ENCODE data around the gene ACTG1.

ACTG1 gene

GRCh38 chr17:81515530-81516041 is 3.0 kb upstream of the ACTG1 start:
- no peak for DNase-seq

GRCh38 chr17:81514739-81515529 is 2.3 kb upstream of the ACTG1 start:
- DNase-seq: peak; percentile 81

- DNase-seq: peak; percentile 57
Measured at GRCh38 chr17:81514489-81514738, 1.8 kb upstream of the ACTG1 start.

DNA sequence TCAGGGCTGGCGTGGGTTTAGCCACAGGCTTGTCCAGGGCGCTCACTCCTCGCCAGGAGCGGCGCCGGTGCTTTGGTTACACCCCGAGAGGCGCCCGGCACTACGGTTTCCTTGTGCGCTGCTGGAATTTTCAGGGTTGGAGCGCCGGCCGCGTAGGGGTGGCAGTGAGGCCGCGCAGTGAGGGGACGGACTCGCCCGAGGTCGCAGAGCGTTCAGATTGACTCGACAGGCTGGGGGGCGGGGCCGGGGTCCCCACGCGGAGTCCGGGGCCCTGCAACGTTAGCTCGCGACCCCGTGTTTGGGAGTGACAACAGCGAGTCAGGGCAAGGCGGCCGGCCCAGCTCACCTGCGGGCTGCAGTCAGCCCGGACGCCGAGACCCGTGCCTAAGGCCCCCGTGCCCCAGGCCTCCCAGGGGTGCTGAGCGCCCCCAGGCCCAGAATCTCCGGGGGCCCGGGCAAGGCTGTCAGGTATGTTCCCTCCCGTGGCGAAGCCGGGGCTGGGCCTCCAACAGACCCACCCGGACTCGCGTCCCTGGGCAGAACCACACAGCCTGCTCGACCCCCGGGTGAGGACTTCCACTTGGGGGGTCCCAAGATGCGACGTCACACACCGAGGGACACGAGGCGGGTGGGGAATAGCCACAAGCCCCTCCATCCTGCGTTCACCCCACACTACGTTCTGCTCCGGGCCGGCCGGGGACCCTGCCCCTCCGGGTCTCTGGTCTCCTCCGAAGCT is 1.3 kb upstream of the ACTG1 start:
- DNase-seq: peak; percentile 74

DNA sequence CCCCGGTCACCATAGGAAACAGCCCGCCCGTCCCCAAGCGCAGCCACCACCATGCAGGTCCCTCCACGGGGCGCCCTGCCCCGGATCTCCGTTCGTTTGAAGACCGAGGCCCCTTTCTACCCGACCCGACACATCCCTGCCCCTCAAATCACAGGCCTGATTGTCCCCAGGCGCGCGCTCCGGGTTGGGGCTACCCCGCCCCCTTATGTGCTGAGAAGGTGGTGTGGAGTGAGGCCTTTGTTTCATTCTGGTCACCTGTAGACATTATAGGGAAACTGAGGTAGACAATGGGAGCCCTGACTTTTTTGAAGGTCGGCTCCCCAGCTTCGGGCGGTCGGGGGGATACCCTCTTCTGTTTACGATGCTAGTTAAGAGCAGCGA is 763 bp upstream of the ACTG1 start:
- peak; percentile 79 for DNase-seq

- peak; percentile 66 for DNase-seq
Measured at GRCh38 chr17:81511804-81512561, 616 bp downstream of the ACTG1 start.

DNA sequence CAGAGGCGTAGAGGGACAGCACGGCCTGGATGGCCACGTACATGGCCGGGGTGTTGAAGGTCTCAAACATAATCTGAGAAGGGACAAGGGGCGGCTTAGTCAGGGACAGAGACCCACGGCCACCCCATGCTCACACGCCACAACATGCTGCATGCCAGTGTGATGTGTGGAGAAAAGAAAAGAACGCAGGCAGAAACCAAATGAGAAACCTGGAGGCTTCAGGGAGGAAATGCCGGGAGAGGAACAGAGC is 1.1 kb downstream of the ACTG1 start:
- no peak for DNase-seq

- DNase-seq: peak; percentile 61
Measured at GRCh38 chr17:81510785-81511553, 1.6 kb downstream of the ACTG1 start.

DNA sequence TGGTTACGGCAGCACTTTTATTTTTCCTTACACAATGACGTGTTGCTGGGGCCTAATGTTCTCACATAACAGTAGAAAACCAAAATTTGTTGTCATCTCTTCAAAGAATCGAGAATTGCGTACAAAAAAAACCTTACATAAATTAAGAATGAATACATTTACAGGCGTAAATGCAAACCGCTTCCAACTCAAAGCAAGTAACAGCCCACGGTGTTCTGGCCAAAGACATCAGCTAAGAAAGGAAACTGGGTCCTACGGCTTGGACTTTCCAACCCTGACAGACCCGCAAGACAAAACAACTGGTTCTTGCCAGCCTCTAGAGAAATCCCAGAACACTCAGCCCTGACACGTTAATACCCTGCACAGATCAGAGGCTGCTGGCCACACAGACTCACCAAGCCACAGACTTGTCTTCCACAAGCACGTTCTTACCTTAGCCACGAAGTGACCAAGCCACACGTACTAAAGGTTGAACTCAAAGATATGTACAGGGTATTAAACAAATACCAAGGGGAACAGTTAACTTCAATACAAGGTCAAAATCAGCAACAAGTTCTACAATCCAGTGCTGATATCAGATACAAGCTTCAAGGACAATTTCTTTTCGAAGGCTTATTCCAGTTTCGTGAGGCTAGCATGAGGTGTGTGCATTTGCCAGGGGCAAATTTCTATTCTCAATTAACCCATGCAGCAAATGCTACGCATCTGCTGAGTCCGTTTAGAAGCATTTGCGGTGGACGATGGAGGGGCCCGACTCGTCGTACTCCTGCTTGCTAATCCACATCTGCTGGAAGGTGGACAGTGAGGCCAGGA is 2.4 kb downstream of the ACTG1 start:
- DNase-seq: no peak

DNA sequence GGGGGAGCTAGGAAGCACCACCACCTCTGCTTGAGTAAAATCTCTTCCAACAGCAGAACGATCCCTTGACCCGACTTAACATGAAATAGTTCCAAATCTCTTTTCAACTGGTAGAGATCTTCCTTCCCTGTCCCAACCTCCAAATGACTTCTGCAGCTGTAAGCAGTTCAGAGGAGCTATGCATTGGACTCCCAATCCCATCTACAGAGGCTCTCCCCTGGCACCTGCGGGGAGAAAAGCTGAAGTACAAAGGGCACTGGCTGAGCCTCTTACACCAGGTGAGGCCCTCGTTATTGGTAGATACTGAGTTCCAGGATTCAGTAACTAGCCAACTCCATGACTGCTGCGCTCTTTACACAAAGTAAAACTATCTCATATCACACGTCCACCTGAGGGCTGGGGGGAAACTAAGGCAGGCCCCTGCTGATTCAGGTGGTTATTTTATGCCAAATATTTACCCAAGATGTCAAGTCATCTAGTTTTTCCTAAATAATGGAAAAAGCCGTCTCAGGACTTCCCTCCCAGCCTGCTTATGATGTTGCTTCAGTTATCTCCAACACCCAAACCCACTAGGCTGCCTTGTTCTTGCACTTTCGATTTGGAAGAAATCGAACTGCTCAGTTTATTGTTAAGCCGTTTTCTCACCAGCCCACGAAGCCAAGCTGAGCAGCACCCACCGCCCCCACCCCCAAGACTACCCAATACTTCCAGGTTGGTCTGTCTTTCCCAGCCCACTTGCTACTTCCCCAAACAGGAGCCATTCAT is 3.2 kb downstream of the ACTG1 start:
- peak; percentile 46 for DNase-seq

DNA sequence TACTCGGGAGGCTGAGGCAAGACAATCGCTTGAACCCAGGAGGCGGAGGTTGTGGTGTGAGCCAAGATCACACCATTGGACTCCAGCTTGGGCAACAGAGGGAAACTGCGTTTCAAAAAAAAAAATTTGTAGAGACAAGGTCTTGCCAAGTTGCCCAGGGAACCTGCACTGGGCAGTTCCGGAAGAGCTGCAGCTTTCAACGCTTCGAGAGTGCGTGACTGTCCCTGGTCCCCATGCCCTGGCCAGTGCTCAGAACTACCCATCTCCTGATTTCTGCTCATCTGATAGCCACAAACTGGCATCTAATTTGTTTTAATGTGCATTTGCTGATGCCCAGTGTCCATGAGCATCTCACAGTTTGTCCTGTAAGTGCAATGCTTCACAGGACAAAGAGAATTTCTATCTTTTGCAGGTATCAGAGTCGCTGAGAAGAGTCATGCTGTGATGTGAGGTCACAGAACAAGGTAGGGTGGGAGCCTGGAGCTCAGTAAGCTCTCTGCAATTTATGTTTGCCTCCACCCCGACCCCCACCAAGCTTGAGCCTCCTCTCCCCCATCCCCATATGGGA is 3.9 kb downstream of the ACTG1 start:
- peak; percentile 55 for DNase-seq

DNA sequence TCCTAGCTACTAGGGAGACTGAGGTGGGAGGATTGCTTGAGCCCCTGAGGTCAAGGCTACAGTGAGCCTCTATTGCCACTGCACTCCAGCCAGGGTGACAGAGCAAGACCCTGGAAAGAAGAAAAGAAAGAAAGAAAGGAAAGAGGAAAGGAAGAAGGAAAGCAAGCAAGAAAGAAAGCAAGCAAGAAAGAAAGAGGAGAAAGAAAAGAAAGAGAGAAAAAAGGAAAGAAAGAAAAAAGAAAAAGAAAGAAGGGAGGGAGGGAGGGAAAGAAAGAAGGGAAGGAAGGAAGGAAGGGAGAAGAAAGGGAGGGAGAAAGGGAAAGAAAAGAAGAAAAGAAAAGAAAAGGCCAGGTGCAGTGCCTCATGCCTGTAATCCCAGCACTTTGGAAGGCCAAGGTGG is 9.0 kb downstream of the ACTG1 start:
- no peak for DNase-seq

DNA sequence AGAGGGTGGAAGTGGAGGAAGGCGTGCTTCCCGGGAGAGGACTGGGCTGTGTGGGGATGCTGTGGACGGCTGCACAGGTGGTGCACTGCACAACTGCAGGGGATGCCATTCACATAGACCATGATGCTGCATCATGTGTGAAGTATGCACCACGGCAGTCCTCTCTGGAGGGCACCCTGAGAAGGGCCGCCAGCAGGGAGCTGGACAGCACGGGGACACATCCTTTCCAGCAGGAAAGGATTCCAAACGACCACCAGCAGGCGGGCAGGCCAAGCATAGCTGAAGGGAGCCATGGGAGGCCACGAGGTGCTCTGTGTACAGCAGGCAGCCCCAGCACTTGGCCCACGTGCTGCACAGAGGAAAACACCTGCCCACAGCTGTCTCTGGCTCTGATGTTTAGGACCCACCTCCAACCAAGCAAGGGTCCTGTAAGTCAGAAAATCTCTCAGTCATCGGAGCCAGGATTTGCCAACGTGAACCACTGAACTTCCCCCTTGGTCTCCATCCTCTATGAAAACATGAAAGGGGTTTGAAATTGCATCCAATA is 10.1 kb downstream of the ACTG1 start:
- no peak for DNase-seq

DNA sequence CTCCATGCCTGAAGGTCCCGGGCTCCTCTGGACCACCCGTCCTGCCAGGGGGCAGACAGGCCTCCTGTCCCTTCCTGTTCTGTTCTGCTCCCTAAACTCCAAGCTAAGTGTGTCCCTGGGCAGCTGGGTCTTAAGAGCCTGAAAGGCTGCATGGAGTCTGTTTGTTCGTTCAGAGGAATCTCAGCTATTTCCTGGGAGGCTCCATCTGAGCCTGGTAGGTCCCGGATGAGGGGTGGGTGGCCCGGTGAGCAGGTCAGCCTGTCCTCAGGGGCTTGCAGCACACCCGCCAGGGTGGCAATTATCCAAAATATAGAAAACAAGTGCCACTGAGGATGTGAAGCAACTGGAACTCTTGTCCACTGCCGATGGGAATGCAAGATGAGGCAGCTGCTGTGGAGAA is 12.6 kb downstream of the ACTG1 start:
- DNase-seq: no peak

DNA sequence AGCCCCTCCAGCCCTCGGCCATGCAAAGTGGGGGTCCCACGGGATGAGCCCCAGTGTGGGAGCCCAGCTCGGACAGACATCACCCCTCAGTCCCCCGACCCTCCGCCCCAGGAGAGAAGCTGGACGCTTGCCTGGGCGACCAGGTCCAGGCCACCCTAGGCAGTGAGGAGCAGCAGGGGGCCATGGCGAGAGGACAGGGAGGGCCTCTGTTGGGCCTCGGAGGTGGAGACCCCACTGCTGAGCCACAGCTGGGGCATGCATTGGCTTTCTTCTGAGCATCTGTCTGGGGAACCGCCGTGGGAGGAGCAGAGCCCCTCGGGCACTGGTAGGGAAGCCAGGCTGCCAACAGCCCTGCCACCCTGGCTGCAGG is 13.0 kb downstream of the ACTG1 start:
- no peak for DNase-seq

DNA sequence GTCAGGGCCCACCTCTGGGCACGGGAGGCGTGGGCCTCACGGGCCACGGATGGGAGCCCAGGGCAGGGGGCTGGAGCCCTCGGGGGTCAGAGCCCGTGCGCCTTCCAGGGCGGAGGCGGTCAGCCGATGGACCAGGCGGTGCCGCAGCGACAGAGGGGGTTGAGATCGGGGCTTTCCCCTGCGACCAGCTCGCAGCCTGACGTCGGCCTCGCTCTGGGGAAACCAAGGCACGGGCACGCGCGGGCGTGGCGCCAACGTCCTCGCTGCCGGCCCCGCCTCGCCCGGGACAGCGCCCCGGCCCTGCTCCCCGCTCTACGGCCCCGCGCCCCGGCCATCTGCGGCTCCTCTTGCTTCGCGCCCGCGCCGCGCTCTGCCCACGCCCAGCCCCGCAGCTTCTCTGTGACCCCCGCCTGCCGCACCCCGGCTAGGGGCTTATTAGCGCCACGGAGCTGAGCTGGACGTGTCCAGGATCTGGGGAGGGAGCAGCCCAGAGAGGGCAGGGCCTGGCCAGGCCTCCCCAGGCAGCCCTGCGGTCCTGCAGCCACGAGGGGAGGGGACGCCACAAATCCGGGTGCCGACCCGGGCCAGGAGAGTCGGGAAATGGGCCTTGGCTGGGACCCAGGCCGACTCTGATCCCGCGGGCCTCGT is 13.5 kb downstream of the ACTG1 start:
- DNase-seq: no peak

GRCh38 chr17:81494626-81495377 is 17.8 kb downstream of the ACTG1 start:
- no peak for DNase-seq

GRCh38 chr17:81493198-81494038 is 19.2 kb downstream of the ACTG1 start:
- no peak for DNase-seq

GRCh38 chr17:81492706-81493105 is 19.9 kb downstream of the ACTG1 start:
- DNase-seq: no peak
